Upper lobe of left lung (tissue), 4 donors: ENCODE measurements around the gene SPSB1.

Source experiments
- EP300 ChIP-seq, 4 donors: sonication (generic); formaldehyde crosslinking; IDR thresholded peaks; one replicate each; pipeline ENCODE4 v1.5.1; 2017; ENCODE audit warnings: antibody characterized with exemption in 4 of 4, control low read depth in 2 of 4
- POLR2A ChIP-seq, 4 donors: fragments of 450-650 bp; IDR thresholded peaks; one replicate each; pipeline ENCODE4 v1.5.1; 2016 to 2017; ENCODE audit warnings: antibody characterized with exemption in 4 of 4, mild to moderate bottlenecking in 2 of 4
- POLR2AphosphoS5 ChIP-seq, 2 donors: sonication (generic); formaldehyde crosslinking; IDR thresholded peaks; one replicate each; pipeline ENCODE4 v1.5.1; 2017; ENCODE audit warnings: antibody characterized with exemption in 2 of 2
- TF ChIP-seq, protein P1 (sequence below), 6 experiments: fragments of 450-650 bp in 4 of 6; fragments of 200-600 bp in 2 of 6; sonication (generic) in 2 of 6; IDR thresholded peaks; one replicate each; pipeline ENCODE4 v1.5.1; 2016 to 2019; ENCODE audit warnings: antibody characterized with exemption in 6 of 6

DNA sequence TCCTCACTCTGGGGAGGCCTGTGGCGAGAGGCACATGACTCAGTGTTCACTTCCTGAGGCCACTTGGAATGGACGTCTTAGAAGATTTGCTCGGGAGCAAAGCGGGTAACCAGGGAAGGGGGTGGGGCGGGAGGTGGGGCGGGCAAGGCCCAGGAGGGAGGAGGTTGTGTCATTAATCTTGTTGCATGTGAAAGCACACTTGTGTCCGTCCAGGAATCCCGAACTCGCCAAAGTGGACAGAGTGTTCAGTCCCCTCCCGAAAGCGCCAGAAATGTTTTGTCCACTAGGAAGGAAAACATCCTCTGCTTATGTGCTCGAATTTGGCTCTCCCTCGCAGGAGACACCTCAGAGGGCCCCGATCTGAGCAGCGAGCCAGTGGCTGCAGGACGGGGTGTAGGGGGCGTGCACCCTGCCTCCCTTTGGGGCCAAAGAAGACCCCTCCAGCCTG lies 84.2 kb downstream of the SPSB1 start:
- TF ChIP-seq, protein P1, sequence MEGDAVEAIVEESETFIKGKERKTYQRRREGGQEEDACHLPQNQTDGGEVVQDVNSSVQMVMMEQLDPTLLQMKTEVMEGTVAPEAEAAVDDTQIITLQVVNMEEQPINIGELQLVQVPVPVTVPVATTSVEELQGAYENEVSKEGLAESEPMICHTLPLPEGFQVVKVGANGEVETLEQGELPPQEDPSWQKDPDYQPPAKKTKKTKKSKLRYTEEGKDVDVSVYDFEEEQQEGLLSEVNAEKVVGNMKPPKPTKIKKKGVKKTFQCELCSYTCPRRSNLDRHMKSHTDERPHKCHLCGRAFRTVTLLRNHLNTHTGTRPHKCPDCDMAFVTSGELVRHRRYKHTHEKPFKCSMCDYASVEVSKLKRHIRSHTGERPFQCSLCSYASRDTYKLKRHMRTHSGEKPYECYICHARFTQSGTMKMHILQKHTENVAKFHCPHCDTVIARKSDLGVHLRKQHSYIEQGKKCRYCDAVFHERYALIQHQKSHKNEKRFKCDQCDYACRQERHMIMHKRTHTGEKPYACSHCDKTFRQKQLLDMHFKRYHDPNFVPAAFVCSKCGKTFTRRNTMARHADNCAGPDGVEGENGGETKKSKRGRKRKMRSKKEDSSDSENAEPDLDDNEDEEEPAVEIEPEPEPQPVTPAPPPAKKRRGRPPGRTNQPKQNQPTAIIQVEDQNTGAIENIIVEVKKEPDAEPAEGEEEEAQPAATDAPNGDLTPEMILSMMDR (IDR thresholded peaks at IDR 0.05), result no peak
- TF ChIP-seq POLR2A (IDR thresholded peaks at IDR 0.05), result no peak
- TF ChIP-seq POLR2AphosphoS5 (IDR thresholded peaks at IDR 0.05), result peak; percentile 48 to 78
- TF ChIP-seq EP300 (IDR thresholded peaks at IDR 0.05), result peak in 2 of 4 donors; percentile 95 to 96
